Skeletal muscle satellite cell (primary cell): ENCODE data around the gene KLK15.

ENCODE experiments used
- H3K27me3 ChIP-seq: 2 replicates; pipeline ENCODE4 v1.7.0; 2013; ENCODE audit warnings: low read length; ENCODE audit not compliant: control insufficient read depth, insufficient read depth
- H3K36me3 ChIP-seq: 2 replicates; pipeline ENCODE4 v1.7.0; 2013; ENCODE audit warnings: mild to moderate bottlenecking, control low read depth, low read length; ENCODE audit not compliant: insufficient read depth
- H3K4me1 ChIP-seq: 2 replicates; pipeline ENCODE4 v1.7.0; 2013; ENCODE audit warnings: low read length; ENCODE audit not compliant: control insufficient read depth, insufficient read depth
- H3K4me2 ChIP-seq: 2 replicates; pipeline ENCODE4 v1.7.0; 2013; ENCODE audit warnings: mild to moderate bottlenecking, low read length
- H3K4me3 ChIP-seq: 2 replicates; pipeline ENCODE4 v1.7.0; 2013; ENCODE audit warnings: low read length
- H3K9ac ChIP-seq: 2 replicates; pipeline ENCODE4 v1.7.0; 2013; ENCODE audit warnings: mild to moderate bottlenecking, low read depth, low read length, moderate library complexity
- H3K9me3 ChIP-seq: replicated peaks from 2 replicates; pipeline ENCODE4 v1.7.0; 2013; ENCODE audit warnings: mild to moderate bottlenecking, control low read depth, low read length

KLK15 gene

GRCh38 chr19:50861496-50862286, 28.3 kb upstream of the KLK15 start:
- H3K9ac ChIP-seq: no peak overlapping the region
- H3K4me1 ChIP-seq: no peaks in the 10 kb centered on the region
- H3K9me3 ChIP-seq: no peaks in the 10 kb centered on the region
- H3K4me3 ChIP-seq: no peak overlapping the region
- H3K36me3 ChIP-seq: no peaks in the 10 kb centered on the region
- no peak overlapping the region for H3K4me2 ChIP-seq
- no peaks in the 10 kb centered on the region for H3K27me3 ChIP-seq

GRCh38 chr19:50861010-50861409, 27.6 kb upstream of the KLK15 start:
- Histone ChIP-seq H3K27me3 (no peaks in the 10 kb centered on the region), H3K9me3 (no peaks in the 10 kb centered on the region), H3K4me2 (no peak overlapping the region)

DNA sequence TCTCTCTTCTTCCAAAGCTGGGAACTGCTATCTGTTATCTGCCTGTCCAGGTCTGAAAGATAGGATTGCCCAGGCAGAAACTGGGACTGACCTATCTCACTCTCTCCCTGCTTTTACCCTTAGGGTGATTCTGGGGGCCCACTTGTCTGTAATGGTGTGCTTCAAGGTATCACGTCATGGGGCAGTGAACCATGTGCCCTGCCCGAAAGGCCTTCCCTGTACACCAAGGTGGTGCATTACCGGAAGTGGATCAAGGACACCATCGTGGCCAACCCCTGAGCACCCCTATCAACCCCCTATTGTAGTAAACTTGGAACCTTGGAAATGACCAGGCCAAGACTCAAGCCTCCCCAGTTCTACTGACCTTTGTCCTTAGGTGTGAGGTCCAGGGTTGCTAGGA, 26.5 kb upstream of the KLK15 start:
- no peaks in the 10 kb centered on the region for H3K9me3 ChIP-seq
- no peaks in the 10 kb centered on the region for H3K4me1 ChIP-seq
- H3K4me3 ChIP-seq: no peak overlapping the region
- no peak overlapping the region for H3K9ac ChIP-seq
- no peaks in the 10 kb centered on the region for H3K27me3 ChIP-seq
- no peak overlapping the region for H3K4me2 ChIP-seq
- no peaks in the 10 kb centered on the region for H3K36me3 ChIP-seq

More at GRCh38 chr19:50861010-50861409, 27.6 kb upstream of the KLK15 start:
- no peaks in the 10 kb centered on the region for H3K36me3 ChIP-seq
- H3K9ac ChIP-seq: no peak overlapping the region
- no peak overlapping the region for H3K4me3 ChIP-seq
- H3K4me1 ChIP-seq: no peaks in the 10 kb centered on the region

DNA sequence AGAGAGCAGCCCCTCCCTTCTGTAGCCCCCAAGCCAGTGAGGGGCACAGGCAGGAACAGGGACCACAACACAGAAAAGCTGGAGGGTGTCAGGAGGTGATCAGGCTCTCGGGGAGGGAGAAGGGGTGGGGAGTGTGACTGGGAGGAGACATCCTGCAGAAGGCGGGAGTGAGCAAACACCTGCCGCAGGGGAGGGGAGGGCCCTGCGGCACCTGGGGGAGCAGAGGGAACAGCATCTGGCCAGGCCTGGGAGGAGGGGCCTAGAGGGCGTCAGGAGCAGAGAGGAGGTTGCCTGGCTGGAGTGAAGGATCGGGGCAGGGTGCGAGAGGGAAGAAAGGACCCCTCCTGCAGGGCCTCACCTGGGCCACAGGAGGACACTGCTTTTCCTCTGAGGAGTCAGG, 25.5 kb upstream of the KLK15 start:
- no peak overlapping the region for H3K4me3 ChIP-seq

DNA sequence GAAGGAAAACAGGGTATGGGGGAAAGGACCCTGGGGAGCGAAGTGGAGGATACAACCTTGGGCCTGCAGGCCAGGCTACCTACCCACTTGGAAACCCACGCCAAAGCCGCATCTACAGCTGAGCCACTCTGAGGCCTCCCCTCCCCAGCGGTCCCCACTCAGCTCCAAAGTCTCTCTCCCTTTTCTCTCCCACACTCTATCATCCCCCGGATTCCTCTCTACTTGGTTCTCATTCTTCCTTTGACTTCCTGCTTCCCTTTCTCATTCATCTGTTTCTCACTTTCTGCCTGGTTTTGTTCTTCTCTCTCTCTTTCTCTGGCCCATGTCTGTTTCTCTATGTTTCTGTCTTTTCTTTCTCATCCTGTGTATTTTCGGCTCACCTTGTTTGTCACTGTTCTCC, 24.0 kb upstream of the KLK15 start:
- Histone ChIP-seq H3K9ac (no peak overlapping the region), H3K9me3 (no peaks in the 10 kb centered on the region), H3K27me3 (no peaks in the 10 kb centered on the region), H3K4me1 (no peaks in the 10 kb centered on the region), H3K36me3 (no peaks in the 10 kb centered on the region), H3K4me3 (no peak overlapping the region), H3K4me2 (no peak overlapping the region)

More for the DNA sequence above, 25.5 kb upstream of the KLK15 start:
- H3K4me2 ChIP-seq: no peak overlapping the region
- no peaks in the 10 kb centered on the region for H3K4me1 ChIP-seq
- H3K36me3 ChIP-seq: no peaks in the 10 kb centered on the region
- no peak overlapping the region for H3K9ac ChIP-seq
- no peaks in the 10 kb centered on the region for H3K27me3 ChIP-seq
- H3K9me3 ChIP-seq: no peaks in the 10 kb centered on the region

DNA sequence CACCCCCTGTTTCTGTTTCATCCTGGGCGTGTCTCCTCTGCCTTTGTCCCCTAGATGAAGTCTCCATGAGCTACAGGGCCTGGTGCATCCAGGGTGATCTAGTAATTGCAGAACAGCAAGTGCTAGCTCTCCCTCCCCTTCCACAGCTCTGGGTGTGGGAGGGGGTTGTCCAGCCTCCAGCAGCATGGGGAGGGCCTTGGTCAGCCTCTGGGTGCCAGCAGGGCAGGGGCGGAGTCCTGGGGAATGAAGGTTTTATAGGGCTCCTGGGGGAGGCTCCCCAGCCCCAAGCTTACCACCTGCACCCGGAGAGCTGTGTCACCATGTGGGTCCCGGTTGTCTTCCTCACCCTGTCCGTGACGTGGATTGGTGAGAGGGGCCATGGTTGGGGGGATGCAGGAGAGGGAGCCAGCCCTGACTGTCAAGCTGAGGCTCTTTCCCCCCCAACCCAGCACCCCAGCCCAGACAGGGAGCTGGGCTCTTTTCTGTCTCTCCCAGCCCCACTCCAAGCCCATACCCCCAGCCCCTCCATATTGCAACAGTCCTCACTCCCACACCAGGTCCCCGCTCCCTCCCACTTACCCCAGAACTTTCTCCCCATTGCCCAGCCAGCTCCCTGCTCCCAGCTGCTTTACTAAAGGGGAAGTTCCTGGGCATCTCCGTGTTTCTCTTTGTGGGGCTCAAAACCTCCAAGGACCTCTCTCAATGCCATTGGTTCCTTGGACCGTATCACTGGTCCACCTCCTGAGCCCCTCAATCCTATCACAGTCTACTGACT, 21.4 kb upstream of the KLK15 start, which contains the start of gene KLK3:
KLK3 (plus strand) TSS at position 280 of the 775 bp plus-strand sequence; CDS start at position 321, 41 bp downstream.
- Histone ChIP-seq H3K9me3 (no peaks in the 10 kb centered on the region), H3K27me3 (no peaks in the 10 kb centered on the region), H3K9ac (no peak within 1 kb of the TSS), H3K4me1 (no peaks in the 10 kb centered on the region), H3K4me3 (no peak within 1 kb of the TSS), H3K36me3 (no peaks in the 10 kb centered on the region), H3K4me2 (no peak within 1 kb of the TSS)

GRCh38 chr19:50851620-50852019, 18.2 kb upstream of the KLK15 start:
- Histone ChIP-seq H3K4me1 (no peaks in the 10 kb centered on the region), H3K4me2 (no peak overlapping the region), H3K4me3 (no peak overlapping the region), H3K27me3 (no peaks in the 10 kb centered on the region), H3K9me3 (no peaks in the 10 kb centered on the region), H3K9ac (no peak overlapping the region), H3K36me3 (no peaks in the 10 kb centered on the region)

GRCh38 chr19:50850738-50851137, 17.4 kb upstream of the KLK15 start:
- Histone ChIP-seq H3K9ac (no peak overlapping the region), H3K27me3 (no peaks in the 10 kb centered on the region), H3K9me3 (no peaks in the 10 kb centered on the region), H3K4me3 (no peak overlapping the region), H3K36me3 (no peaks in the 10 kb centered on the region), H3K4me2 (no peak overlapping the region), H3K4me1 (no peaks in the 10 kb centered on the region)

DNA sequence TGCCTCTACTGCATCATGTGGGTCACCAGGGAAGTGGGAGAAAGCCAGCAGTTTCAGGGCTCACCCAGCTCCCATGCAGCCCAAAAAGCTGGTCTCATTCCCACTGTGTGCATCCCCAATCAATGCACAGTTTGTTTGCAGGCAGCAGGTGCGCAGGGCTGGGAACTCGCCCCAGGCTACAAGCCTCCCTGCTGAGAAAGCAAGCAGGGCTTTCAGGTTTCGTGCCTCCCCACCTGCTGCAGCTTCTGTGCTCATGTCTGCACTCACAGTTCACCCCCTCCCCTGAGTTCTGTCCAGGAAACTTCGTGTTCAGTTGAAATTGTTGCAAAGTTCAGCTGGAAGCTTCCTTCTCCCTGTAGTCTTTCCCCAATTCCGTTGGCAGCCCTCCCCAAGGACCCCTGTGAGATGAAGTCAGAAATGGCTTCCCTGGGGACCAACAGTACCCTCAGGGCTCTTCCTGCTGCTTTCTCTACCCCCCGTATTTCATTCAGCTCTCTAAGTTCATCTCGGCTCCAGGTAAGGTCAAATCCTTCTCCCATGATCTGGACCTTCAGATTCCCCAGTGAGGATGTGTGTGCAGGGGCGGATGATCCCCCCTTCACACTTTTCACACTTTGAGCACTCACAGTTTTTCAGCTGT, 11.0 kb upstream of the KLK15 start:
- Histone ChIP-seq H3K27me3 (no peaks in the 10 kb centered on the region), H3K4me3 (no peak overlapping the region), H3K9me3 (no peaks in the 10 kb centered on the region), H3K4me2 (no peak overlapping the region), H3K4me1 (no peaks in the 10 kb centered on the region), H3K36me3 (no peaks in the 10 kb centered on the region), H3K9ac (no peak overlapping the region)

GRCh38 chr19:50843701-50844221, 10.4 kb upstream of the KLK15 start:
- Histone ChIP-seq H3K4me2 (no peak overlapping the region), H3K4me3 (no peak overlapping the region), H3K36me3 (no peaks in the 10 kb centered on the region), H3K4me1 (no peaks in the 10 kb centered on the region), H3K27me3 (no peaks in the 10 kb centered on the region), H3K9ac (no peak overlapping the region), H3K9me3 (no peaks in the 10 kb centered on the region)

DNA sequence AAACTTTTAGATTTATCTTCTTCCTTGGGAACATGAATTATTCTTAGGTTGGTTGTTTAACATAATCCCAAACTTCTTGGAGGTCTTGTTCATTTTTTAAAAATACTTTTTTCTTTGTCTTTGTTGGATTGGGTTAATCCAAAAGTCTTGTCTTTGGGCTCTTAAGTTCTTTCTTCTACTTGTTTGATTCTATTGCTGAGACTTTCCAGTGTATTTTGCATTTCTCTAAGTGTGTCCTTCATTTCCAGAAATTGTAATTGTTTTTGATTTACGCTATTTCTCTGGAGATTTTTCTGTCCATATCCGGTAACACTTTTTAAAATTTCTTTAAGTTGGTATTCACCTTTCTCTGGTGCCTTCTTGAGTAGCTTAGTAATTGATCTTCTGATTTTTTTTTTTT, 9.8 kb upstream of the KLK15 start:
- H3K36me3 ChIP-seq: no peaks in the 10 kb centered on the region
- H3K4me1 ChIP-seq: no peaks in the 10 kb centered on the region
- no peak overlapping the region for H3K4me2 ChIP-seq
- no peaks in the 10 kb centered on the region for H3K9me3 ChIP-seq
- no peaks in the 10 kb centered on the region for H3K27me3 ChIP-seq
- H3K9ac ChIP-seq: no peak overlapping the region
- no peak overlapping the region for H3K4me3 ChIP-seq
